NCI-H69 (cell line): ENCODE measurements around the gene ADM5.

Experiments
- DNase-seq: peaks from one replicate; lab custom pipeline; 2025; lab: John Stamatoyannopoulos, UW

The ADM5 gene

GRCh38 chr19:49689133-49690078 lies at the start of gene ADM5:
ADM5 (plus strand) TSS chr19:49689594; CDS start chr19:49689838, 244 bp downstream.
- peak; percentile 89 for DNase-seq

DNA sequence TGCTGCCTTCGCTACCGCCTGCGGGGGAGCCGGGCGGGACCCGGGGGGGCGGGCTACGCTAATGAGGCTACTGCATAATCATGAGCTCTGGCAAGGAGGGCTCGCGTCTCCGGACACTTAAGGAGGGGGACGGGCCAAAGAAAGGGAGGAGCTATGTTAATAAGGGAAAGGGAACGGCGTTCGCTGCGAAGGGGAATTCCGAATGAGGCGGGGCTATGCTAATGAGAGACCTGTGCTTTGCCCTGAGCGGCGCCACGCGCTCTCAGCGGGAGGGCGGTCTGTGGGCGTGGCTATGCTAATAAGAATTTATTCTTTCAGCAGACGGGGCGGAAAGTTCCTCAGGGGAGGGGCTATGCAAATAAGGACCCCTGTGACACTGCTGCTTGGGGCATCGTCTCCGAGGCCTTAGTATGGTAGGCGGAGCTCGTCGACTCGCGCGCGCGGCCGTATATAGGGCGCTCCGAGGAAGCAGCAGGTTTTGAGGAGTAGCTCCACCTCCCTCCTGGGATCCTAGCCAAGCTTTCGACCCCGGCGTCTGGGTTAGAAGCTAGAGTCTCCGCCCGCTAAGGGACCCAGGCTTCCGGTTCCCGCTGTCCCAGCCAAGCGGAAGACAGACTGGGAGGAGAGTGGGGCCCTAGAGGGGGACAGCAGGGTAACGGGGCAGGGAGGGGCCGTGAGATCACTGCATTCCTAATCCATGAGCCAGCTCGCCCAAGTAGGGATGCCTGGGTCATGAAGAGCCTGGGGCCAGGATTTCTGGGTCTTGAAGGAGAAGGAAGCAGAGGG lies 49.1 kb upstream of the ADM5 start, which contains the start of gene RRAS:
Gene RRAS (minus strand): TSS at position 31 of the 786 bp plus-strand sequence. CDS start 45 bp downstream, outside the sequence.
- DNase-seq: peak; percentile 100

DNA sequence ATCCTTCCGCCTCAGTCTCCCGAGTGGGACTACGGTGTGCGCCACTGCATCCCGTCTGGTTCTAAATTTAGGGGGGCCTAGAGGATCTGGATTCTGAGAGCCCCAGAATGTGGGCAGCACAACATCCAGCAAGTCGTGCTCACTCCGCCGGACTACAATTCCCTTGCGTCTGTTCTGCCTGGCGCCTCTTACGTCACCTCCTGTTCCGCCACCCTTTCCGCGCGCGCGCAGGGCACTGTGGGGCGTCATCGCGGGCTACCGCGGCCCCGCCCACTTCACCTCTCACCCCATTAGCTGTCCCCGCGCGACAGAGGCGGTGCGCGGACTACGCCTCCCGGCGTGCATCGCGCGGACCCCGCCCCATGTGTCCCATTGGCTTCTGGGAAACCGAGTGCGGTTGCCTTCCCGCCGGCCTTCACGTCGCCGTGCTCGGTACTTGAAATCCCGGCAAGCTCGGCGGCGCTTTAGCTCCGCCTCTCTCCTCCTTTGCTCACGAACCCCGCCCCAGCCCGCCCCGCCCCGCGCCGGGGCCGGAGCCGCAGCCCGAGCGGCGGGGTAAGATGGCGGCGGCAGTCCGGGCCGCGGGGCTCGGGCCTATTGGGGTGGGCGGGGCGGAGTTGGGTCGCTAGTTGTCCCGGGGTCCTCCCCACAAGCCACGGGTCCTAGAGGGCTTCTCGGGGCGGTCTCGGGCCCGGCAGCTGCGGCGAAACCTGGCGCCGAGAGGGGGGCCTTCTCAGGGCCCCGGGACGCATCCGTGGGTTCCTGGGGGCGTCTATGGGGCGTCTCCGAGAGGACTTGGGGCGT lies 47.5 kb upstream of the ADM5 start, which contains the start of gene SCAF1:
Gene SCAF1 (plus strand): TSS at position 522 of the 804 bp plus-strand sequence. CDS start 2,818 bp downstream, outside the sequence.
- DNase-seq: peak; percentile 100

DNA sequence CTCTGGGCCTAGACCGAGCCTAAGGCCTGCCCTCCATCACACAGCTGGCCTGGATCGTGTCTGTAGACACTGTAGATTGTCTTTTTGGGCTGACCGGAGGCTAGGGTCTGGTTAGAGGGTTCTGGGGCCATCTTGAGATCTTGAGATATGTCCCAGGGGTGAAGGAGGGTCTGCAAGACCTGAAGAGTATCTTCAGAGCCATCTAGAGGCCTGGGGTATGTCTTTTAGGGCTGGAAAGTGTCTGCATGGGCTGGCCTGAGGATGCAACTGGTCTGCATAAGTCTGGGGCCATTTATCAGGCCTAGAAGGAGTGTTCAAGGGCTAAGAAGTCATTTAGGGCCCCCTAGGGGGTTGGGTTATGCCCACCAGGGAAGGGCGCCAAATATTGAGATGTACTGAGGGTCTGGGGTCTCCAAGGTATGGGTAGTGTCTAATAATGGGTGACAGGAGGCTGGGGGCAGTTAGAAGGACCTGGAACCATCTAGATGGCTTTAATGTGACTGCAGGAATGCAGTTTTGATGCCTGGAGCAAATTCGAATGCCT lies 46.8 kb upstream of the ADM5 start:
- DNase-seq: peak; percentile 35

GRCh38 chr19:49643466-49643865 lies 45.9 kb upstream of the ADM5 start:
- DNase-seq: no peak

DNA sequence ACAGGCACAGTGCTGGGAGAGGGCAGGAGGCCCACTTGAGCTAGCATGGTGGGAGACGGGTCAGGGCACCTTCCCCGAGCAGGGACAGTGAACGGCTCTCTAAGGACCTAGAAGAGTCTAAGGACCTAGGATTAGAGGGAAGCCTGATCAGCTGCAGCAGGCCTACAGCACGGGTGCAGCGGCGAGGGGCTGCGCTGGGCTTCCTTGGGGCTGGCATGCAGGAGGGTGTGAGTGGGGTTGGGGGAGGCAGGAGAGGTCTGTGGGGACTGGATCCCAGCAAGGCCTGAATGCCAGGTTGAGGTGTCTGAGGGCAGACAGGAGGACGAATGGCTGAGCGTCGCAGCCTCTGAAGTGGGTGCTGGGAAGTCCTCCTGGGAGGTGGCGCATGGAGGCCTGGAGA lies 43.8 kb upstream of the ADM5 start:
- DNase-seq: no peak

- DNase-seq: no peak
Observed at GRCh38 chr19:49645995-49646394, 43.4 kb upstream of the ADM5 start.

DNA sequence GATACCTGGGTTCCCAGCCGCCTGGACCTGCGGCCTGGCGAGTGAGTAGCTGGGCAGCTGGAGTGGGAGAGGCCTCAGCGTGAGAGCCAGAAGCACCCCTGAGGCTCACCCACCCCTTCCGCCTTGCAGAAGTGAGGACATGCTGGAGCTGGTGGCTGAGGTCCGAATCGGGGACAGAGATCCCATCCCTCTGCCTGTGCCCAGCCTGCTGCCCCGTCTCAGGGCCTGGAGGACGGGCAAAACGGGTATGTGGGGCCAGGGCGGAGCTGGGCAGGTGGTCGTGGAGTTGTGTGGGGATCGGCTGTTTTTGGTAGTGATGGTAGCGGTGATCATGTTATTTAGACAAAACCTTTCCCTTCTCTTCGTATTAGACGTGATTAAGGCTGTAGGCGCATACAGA lies 42.8 kb upstream of the ADM5 start:
- DNase-seq: no peak

DNA sequence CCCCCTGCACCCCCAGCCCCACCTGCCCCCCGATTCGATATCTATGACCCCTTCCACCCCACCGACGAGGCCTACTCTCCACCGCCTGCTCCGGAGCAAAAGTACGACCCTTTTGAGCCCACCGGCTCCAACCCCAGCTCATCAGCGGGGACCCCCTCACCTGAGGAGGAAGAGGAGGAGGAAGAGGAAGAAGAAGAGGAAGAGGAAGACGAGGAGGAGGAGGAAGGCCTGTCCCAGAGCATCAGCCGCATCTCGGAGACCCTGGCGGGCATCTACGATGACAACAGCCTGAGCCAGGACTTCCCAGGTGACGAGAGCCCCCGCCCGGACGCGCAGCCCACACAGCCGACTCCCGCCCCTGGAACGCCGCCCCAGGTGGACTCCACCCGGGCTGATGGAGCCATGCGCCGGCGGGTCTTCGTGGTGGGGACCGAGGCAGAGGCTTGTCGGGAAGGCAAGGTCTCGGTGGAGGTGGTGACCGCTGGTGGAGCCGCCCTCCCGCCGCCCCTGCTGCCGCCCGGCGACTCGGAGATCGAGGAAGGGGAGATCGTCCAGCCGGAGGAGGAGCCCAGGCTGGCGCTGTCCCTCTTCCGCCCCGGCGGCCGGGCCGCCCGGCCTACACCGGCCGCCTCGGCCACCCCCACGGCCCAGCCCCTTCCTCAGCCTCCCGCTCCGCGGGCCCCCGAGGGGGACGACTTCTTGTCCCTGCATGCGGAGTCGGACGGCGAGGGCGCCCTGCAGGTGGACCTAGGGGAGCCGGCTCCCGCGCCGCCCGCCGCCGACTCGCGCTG lies 38.2 kb upstream of the ADM5 start:
- no peak for DNase-seq

GRCh38 chr19:49651820-49652550 lies 37.4 kb upstream of the ADM5 start:
- no peak for DNase-seq

DNA sequence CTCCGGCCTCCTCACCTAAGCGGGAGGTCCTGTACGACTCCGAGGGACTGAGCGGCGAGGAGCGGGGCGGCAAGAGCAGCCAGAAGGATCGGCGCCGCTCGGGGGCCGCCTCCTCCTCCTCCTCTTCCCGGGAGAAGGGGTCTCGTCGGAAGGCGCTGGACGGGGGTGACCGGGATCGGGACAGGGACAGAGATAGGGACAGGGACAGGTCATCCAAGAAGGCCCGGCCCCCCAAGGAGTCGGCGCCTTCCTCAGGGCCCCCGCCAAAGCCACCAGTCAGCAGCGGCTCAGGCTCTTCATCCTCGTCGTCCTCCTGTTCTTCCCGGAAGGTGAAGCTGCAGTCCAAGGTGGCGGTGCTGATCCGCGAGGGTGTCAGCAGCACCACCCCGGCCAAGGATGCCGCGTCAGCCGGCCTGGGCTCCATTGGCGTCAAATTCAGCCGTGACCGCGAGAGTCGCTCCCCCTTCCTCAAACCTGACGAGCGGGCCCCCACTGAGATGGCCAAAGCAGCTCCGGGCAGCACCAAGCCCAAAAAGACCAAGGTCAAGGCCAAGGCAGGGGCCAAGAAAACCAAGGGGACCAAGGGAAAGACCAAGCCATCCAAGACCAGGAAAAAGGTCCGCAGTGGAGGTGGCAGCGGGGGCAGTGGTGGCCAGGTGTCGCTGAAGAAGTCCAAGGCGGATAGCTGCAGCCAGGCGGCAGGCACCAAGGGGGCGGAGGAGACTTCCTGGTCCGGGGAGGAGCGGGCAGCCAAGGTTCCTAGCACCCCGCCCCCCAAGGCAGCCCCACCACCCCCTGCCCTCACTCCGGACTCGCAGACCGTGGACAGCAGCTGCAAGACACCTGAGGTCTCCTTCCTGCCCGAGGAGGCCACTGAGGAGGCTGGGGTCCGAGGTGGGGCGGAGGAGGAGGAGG lies 36.6 kb upstream of the ADM5 start:
- no peak for DNase-seq

DNA sequence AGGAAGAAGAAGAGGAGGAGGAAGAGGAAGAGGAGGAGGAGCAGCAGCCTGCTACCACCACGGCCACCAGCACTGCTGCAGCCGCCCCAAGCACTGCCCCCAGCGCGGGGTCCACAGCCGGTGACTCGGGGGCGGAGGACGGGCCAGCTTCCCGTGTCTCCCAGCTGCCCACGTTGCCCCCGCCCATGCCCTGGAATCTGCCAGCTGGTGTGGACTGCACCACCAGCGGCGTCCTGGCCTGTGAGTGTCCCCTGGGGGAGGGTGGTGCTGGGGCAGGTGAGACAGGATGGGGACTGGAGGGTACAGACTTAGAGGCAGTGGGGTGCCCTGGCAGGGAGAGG lies 36.0 kb upstream of the ADM5 start:
- no peak for DNase-seq

DNA sequence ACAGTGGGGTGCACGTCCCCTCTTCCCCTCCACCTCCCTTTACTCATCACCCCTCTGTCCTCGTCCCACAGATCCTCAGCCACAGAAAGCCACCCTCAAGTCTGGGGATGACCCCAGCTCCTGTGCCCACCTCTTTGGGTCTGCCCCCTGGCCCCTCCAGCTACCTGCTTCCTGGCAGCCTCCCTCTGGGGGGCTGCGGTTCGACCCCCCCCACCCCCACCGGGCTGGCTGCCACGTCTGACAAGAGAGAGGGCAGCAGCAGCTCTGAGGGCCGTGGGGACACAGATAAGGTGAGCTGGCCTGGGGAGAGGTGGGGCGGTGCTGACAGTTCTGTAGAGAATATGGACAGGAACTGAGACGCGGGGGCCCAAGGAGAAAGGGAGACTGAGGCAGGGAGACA lies 34.8 kb upstream of the ADM5 start:
- no peak for DNase-seq

DNA sequence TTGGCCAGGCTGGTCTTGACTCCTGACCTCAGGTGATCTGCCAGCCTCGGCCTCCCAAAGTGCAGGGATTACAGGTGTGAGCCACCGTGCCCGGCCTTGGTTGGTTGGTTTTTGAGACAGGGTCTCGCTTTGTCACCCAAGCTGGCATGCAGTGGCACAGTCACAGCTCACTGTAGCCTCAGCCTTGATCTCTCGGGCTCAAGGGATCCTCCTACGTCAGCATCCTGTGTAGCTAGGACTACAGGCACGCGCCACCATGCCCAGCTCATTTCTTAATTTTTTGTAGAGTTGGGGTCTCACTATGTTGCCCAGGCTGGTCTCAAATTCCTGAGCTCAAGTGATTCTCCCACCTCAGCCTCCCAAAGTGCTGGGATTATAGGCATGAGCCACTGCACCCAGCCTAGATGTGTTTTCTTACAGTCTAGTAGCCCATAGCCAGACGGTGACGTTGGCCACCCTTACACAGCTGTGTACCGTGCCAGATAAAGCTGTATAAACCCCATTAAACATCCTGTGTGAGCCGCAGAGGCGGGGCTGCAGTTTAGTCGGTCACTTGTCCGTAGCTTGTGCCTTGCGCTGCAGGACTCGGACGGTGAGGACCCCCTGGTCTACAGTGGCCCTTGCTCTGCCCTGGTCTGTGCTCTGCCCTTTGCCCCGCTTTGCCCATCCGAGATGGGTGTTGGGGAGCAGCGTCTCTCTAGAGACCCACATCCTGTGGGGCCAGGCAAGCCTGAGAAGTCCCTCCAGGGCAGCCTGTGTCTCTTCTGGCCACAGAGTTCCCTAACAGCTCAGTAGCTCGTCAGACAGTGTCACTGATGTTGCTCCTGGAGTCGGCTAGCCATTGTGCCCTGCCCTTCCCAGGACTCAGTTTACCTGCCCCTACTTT lies 33.6 kb upstream of the ADM5 start:
- no peak for DNase-seq

GRCh38 chr19:49656456-49657109 lies 32.8 kb upstream of the ADM5 start:
- DNase-seq: no peak

DNA sequence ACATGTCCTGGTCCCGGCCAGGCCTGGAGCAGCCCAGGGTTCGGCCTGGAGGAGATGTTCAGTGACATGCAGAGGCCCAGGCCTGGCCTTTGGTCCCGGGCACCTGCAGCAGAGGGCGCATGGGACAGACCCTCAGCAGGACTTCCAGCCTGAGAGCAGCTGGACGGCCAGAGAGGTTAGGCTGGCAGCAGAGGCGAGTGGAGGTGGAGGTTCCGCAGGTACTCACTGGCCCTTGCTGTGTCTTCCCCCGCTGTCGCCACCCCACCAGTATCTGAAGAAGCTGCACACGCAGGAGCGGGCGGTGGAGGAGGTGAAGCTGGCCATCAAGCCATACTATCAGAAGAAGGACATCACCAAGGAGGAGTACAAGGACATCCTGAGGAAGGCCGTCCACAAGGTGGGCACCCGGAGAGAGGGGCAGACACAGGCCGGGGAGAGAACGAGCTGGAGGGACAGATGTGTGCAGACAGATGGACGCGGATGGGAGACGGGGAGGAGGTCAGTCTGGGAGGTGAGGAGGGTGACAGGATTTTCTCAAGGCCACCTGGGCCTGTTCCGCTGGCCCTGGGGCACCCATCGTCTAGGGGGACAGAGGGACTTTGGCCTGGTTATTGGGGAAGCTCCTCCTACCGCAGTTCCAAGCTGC lies 31.8 kb upstream of the ADM5 start:
- no peak for DNase-seq

DNA sequence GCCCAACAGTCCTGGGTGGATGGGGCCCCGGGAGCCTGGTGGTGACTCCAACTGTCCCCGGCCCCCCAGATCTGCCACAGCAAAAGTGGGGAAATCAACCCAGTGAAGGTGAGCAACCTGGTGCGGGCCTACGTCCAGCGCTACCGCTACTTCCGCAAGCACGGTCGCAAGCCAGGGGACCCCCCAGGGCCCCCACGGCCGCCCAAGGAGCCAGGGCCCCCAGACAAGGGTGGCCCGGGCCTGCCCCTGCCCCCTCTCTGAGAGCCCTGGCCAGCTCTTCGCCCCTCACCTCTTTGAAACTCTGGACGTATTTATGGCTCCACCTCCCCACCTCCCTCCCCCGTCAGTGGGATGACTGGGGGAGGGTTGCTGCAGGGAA lies 31.3 kb upstream of the ADM5 start:
- DNase-seq: no peak
